Epithelial cell of prostate (primary cell): Measurements from ENCODE around the gene PDE7B.

Experiments
- DNase-seq: peaks from one replicate; pipeline ENCODE4 v3.0.0-alpha.2; 2011; ENCODE audit warnings: low read depth, low spot score
- H3K27ac ChIP-seq: fragments of 450-650 bp; 2 replicates; pipeline ENCODE4 v1.5.1; 2017; ENCODE audit warnings: mild to moderate bottlenecking

The PDE7B gene

GRCh38 chr6:135883536-135883935 is 32.0 kb downstream of the PDE7B start:
- DNase-seq: no peak
- H3K27ac ChIP-seq: no peak overlapping the region

DNA sequence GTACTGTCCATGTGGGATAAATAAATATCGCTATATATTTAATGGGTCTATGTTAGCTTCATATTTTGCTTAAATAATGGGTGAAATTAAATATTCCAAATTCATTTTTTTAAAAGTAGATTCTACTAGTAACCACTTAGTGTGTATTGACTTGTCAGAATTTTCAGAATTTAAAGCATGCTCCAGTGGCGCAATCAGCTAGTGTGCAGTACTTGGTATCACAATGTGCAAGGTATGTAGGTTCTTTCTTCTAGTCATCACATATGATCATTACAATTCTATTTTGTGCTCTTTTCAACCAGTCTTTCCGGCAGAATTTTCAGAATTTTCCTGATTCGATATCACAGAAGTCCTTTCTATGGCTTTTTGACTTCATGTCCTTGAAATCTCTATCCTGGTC is 32.6 kb downstream of the PDE7B start:
- no peak for DNase-seq
- no peak overlapping the region for H3K27ac ChIP-seq

DNA sequence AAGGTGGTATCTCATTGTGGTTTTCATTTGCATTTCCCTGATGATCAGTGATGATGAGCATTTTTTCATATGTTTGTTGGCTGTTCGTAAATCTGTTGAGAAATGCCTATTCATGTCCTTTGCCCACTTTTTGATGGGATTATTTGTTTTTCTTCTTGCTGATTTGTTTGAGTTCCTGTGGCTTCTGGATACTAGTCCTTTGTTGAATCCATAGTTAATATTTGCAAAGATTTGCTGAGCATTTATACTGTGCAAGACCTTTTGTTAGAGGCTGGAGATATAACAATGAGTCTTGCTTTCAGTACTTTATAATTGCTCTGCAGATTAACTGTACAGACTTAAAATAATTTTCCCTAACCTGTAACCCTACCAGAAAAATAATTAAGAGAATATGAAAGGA is 35.6 kb downstream of the PDE7B start:
- DNase-seq: no peak
- H3K27ac ChIP-seq: no peak overlapping the region

DNA sequence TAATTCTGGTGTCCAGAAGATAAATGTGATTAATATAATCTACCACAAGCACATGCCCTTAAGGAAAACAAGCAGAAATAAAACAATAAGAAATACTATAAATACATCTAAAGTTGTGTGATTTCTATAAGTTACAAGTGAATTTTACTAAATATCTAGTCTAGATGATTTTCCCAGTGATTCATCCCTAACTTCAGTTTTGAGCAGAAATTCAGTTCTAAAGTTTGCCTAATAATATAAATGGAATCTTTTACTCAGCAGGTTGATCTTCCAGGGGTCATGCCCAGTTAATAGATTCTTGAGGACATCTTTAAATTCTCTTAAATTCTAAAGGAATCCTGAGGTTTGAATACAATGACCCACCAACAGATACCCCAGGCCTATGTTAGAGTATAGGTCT is 37.3 kb downstream of the PDE7B start:
- H3K27ac ChIP-seq: no peak overlapping the region
- DNase-seq: no peak

- DNase-seq: no peak
- H3K27ac ChIP-seq: no peak overlapping the region
These were observed 39.4 kb downstream of the PDE7B start for GRCh38 chr6:135890876-135891275.

GRCh38 chr6:135891710-135892109 is 40.2 kb downstream of the PDE7B start:
- DNase-seq: no peak
- H3K27ac ChIP-seq: no peak overlapping the region

- no peak overlapping the region for H3K27ac ChIP-seq
- DNase-seq: no peak
These were observed 43.9 kb downstream of the PDE7B start for GRCh38 chr6:135895231-135895911.

GRCh38 chr6:135897087-135897486 is 45.6 kb downstream of the PDE7B start:
- no peak for DNase-seq
- H3K27ac ChIP-seq: no peak overlapping the region

- H3K27ac ChIP-seq: no peak overlapping the region
These were observed 50.4 kb downstream of the PDE7B start for GRCh38 chr6:135901774-135902524.

GRCh38 chr6:135902756-135903331 is 51.3 kb downstream of the PDE7B start:
- H3K27ac ChIP-seq: no peak overlapping the region

More at GRCh38 chr6:135901774-135902524, 50.4 kb downstream of the PDE7B start:
- DNase-seq: no peak

DNA sequence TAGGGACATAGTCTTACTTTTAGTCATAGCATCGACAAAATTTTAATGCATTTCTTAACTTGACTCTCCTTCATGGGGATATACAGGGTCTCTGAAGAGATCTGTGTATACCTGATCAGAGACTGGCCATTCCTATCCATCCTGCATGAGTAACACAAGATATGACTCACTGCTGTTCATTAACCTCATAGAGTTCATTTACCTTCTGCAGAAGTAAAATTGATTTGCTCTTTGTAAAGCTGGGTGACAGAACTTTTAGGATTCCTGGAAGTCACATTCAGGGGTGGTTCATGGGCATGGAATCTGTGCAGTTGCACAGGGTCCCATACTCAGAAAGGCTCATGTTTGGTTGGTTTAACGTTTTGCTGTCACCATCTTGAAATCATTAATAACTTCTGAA is 53.2 kb downstream of the PDE7B start:
- no peak for DNase-seq
- H3K27ac ChIP-seq: no peak overlapping the region

More at GRCh38 chr6:135902756-135903331, 51.3 kb downstream of the PDE7B start:
- no peak for DNase-seq

DNA sequence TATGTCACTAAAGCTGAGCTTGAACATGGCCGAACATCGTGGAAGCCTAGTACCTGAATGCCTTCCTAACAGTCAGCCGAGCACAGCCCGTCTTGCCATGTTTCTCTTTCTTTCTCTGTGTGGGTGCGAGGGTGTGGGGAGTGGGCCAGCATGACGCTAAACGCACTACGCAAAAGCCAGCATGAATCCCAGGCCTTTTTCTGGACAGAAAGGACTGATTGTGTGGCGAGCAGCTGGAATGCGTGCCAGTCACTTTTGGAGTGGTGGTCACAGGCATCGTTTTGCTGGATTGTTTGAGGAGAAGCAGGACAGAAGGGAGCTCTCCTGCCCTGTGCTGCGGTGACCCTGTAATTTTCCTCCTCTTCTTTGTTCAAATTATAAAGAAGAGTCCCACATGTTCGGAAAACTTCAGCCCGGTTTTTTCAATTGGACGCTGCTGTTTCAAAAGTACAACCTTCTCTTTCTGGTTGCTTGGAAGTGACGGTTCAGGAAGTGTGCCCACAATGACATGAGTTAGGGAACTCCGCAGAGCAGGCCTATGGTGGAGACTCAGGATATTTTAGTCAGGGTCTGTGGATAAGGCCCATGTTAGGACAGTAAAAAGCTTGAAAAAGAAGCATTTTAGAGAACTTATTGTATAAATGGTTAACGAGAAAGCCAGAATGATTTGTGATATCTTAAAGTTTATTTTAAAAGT is 54.3 kb downstream of the PDE7B start:
- DNase-seq: no peak
- H3K27ac ChIP-seq: no peak overlapping the region

- no peak overlapping the region for H3K27ac ChIP-seq
- no peak for DNase-seq
These were observed 55.0 kb downstream of the PDE7B start for GRCh38 chr6:135906542-135906941.

GRCh38 chr6:135906972-135907465 is 55.5 kb downstream of the PDE7B start:
- DNase-seq: no peak

GRCh38 chr6:135909737-135910387 is 58.4 kb downstream of the PDE7B start:
- DNase-seq: no peak
- H3K27ac ChIP-seq: no peak overlapping the region

More at GRCh38 chr6:135906972-135907465, 55.5 kb downstream of the PDE7B start:
- no peak overlapping the region for H3K27ac ChIP-seq

GRCh38 chr6:135910790-135911618 is 59.5 kb downstream of the PDE7B start:
- no peak for DNase-seq

GRCh38 chr6:135913785-135914184 is 62.3 kb downstream of the PDE7B start:
- H3K27ac ChIP-seq: no peak overlapping the region
- no peak for DNase-seq

More at GRCh38 chr6:135910790-135911618, 59.5 kb downstream of the PDE7B start:
- H3K27ac ChIP-seq: no peak overlapping the region

- H3K27ac ChIP-seq: no peak overlapping the region
- no peak for DNase-seq
These were observed 67.5 kb downstream of the PDE7B start for GRCh38 chr6:135919026-135919425.

GRCh38 chr6:135920689-135921088 is 69.2 kb downstream of the PDE7B start:
- no peak overlapping the region for H3K27ac ChIP-seq

More at GRCh38 chr6:135920689-135921088, 69.2 kb downstream of the PDE7B start:
- DNase-seq: no peak
